ENCODE results near the gene JAZF1. TPM values are rescaled to one million over a fixed set of nuclear protein-coding genes. Genes with fewer than 3 reads are reported as not detected.

Gene JAZF1
- total RNA-seq (2014; rRNA removed; shearing (Covaris generic)) = not detected in 2 replicates

- in situ Hi-C loops (cut with HindIII; ENCODE audit: low sequenced_read_pairs) = no loop called here
- DNase-seq (ENCODE audit: low spot score) = peak; percentile 41
Observed at GRCh38 chr7:28180364-28181147, at the start of gene JAZF1. TSS of gene JAZF1 (minus strand) at chr7:28180795.

- in situ Hi-C loops (cut with HindIII; ENCODE audit: low sequenced_read_pairs) = no loop called here
- no peak for DNase-seq (ENCODE audit: low spot score)
Observed at GRCh38 chr7:28230261-28230660, 49.7 kb upstream of the JAZF1 start.

DNA sequence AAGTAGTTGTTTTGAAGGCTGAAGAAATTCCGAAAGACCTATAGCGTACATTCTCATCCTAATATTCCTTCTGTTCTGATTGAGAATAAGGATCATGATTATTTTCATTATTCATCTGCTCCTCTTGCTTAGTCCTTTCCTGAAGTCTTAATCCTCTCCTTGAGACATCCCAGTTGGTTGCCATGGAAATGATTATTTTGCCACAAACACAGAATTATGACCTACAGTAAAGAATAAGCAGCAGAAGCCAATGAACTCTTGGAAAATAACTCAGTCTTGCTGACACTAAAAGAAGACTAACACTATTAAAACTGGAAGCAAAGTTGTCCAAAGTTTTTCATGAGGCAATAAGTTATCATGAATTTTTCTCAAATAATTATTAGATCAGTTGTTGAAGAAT, 47.8 kb upstream of the JAZF1 start:
- in situ Hi-C loops (cut with HindIII; ENCODE audit: low sequenced_read_pairs) = no loop called here
- DNase-seq (ENCODE audit: low spot score) = no peak

- in situ Hi-C loops (cut with HindIII; ENCODE audit: low sequenced_read_pairs) = no loop called here
- DNase-seq (ENCODE audit: low spot score) = no peak
Observed at GRCh38 chr7:28226003-28226402, 45.4 kb upstream of the JAZF1 start.

GRCh38 chr7:28225576-28225975, 45.0 kb upstream of the JAZF1 start:
- DNase-seq (ENCODE audit: low spot score) = no peak
- in situ Hi-C loops (cut with HindIII; ENCODE audit: low sequenced_read_pairs) = no loop called here

GRCh38 chr7:28224675-28225074, 44.1 kb upstream of the JAZF1 start:
- in situ Hi-C loops (cut with HindIII; ENCODE audit: low sequenced_read_pairs) = no loop called here
- DNase-seq (ENCODE audit: low spot score) = no peak

GRCh38 chr7:28224172-28224571, 43.6 kb upstream of the JAZF1 start:
- DNase-seq (ENCODE audit: low spot score) = no peak
- in situ Hi-C loops (cut with HindIII; ENCODE audit: low sequenced_read_pairs) = no loop called here

DNA sequence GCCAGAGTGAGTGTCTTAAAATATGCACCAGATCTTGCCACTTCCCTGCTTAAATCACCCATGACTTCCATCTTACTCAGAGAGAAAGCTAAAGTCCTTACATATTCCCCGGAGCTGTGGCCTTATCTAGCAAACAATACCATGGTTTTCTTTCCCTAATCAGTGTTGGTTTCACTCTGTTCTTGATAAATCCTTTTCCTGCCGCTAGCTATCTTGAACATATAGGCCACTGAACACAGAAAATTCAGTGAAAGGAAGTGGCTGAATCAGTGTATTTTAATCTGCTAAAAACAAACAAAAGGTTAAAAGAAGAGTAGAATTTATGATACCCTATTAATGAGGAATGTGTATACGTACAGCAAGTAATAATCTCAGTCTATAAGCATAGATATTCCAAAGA, 42.0 kb upstream of the JAZF1 start:
- in situ Hi-C loops (cut with HindIII; ENCODE audit: low sequenced_read_pairs) = no loop called here
- DNase-seq (ENCODE audit: low spot score) = no peak

DNA sequence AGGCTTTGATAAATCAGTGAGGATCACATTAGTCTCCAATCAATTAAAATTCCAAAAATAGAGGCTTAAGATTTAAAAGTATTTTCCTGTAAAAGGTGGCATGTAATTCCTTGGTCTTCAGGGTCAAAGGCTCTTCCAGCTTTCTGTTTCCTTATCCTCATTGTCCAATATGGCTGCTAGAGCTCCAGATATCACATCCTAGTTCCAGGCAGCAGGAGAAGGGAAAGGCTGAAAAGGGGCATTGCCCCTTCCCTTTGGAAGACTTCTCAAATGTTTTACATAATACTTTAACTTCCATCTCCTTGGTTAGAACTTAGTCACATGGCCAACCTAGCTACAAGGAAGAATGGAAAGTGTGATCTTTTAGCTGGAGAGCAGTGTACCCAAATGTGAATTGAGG, 39.2 kb upstream of the JAZF1 start:
- in situ Hi-C loops (cut with HindIII; ENCODE audit: low sequenced_read_pairs) = no loop called here
- no peak for DNase-seq (ENCODE audit: low spot score)

- DNase-seq (ENCODE audit: low spot score) = no peak
- in situ Hi-C loops (cut with HindIII; ENCODE audit: low sequenced_read_pairs) = no loop called here
Observed at GRCh38 chr7:28217143-28217542, 36.5 kb upstream of the JAZF1 start.

- in situ Hi-C loops (cut with HindIII; ENCODE audit: low sequenced_read_pairs) = no loop called here
Observed at GRCh38 chr7:28211006-28211405, 30.4 kb upstream of the JAZF1 start.

GRCh38 chr7:28208506-28208905, 27.9 kb upstream of the JAZF1 start:
- DNase-seq (ENCODE audit: low spot score) = no peak
- in situ Hi-C loops (cut with HindIII; ENCODE audit: low sequenced_read_pairs) = no loop called here

More at GRCh38 chr7:28211006-28211405, 30.4 kb upstream of the JAZF1 start:
- no peak for DNase-seq (ENCODE audit: low spot score)

- in situ Hi-C loops (cut with HindIII; ENCODE audit: low sequenced_read_pairs) = no loop called here
Observed at GRCh38 chr7:28207486-28208158, 27.0 kb upstream of the JAZF1 start.

DNA sequence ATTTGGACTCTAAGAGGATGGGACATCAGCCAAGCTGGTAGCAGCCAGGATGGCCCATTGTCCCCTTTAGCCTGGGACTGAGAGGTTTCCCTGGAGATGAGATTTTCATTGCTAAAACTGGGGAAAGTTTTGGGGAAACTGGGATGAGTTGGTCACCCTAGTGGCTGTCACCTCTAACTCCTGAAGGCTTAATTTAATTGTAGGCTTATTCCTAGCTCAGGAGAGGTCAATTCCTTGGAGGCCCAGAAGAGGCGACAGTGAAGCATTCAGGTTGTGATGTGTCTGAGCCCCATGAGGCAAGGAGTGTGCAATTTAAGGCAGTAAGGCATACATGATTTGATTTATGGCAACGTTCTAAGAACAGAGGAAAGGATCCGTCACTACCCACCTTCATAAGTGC, 24.9 kb upstream of the JAZF1 start:
- DNase-seq (ENCODE audit: low spot score) = no peak
- in situ Hi-C loops (cut with HindIII; ENCODE audit: low sequenced_read_pairs) = no loop called here

More at GRCh38 chr7:28207486-28208158, 27.0 kb upstream of the JAZF1 start:
- no peak for DNase-seq (ENCODE audit: low spot score)

DNA sequence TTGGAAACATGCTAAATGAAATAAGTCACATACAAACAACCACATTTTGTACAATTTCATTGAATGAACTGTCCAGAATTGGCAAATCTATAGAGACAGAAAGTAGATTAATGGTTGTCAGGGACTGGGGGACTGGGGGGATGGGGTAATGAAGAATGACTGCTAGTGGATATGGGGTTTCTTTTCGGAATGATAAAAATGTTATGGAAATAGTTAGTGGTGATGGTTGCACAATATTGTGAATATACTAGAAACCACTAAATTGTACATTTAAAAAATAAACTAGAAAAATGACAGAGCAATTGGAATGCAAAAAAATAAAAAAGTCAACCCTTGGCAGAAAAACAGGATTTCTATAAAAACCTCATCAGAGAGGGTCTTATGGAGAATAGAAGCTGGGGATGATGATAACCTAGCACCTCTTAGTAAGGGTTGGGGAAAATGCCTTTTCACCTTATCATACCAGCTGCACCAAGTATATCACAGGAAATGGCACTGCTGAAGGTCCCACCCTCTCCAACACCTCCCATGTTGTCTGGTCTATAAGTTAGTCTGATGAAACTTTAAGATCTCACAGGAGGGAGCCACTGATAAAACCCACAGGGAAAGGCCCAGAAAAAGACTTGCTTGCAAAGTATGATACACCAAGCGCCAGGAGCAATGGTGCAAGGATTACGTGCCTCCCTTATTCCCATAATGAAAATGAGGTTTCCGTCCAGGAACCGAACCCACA, 23.1 kb upstream of the JAZF1 start:
- DNase-seq (ENCODE audit: low spot score) = no peak
- in situ Hi-C loops (cut with HindIII; ENCODE audit: low sequenced_read_pairs) = no loop called here

GRCh38 chr7:28202222-28202621, 21.6 kb upstream of the JAZF1 start:
- in situ Hi-C loops (cut with HindIII; ENCODE audit: low sequenced_read_pairs) = no loop called here

GRCh38 chr7:28201131-28201530, 20.5 kb upstream of the JAZF1 start:
- in situ Hi-C loops (cut with HindIII; ENCODE audit: low sequenced_read_pairs) = no loop called here
- no peak for DNase-seq (ENCODE audit: low spot score)

More at GRCh38 chr7:28202222-28202621, 21.6 kb upstream of the JAZF1 start:
- no peak for DNase-seq (ENCODE audit: low spot score)

GRCh38 chr7:28200598-28200997, 20.0 kb upstream of the JAZF1 start:
- in situ Hi-C loops (cut with HindIII; ENCODE audit: low sequenced_read_pairs) = no loop called here
- DNase-seq (ENCODE audit: low spot score) = no peak

DNA sequence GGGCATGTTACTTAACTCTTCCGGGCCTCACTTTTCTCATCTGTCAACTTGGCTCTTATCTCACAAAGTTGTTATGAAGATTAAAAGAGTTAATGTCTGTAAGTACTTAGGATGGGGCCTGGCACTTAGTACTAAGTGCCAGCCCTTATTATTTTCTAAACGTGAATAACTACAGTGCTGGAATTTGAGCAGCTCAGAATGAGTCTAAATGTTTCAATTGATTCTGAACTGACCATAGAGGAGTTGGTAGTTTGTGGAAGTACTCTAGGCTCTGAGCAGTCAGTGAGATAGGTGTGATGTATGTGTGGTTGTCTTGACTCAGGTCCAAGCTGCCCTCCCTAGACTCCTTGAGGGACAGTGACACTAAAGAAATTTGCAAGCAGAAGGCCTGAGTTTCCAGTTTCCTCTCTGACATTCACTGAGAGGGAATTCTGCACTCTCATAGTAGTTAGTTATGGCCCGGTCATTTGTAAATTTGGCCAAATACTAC, 18.5 kb upstream of the JAZF1 start:
- DNase-seq (ENCODE audit: low spot score) = no peak
- in situ Hi-C loops (cut with HindIII; ENCODE audit: low sequenced_read_pairs) = no loop called here

Measured in G401 (cell line).